ENCODE results near the gene TMEM154.

The TMEM154 gene

DNA sequence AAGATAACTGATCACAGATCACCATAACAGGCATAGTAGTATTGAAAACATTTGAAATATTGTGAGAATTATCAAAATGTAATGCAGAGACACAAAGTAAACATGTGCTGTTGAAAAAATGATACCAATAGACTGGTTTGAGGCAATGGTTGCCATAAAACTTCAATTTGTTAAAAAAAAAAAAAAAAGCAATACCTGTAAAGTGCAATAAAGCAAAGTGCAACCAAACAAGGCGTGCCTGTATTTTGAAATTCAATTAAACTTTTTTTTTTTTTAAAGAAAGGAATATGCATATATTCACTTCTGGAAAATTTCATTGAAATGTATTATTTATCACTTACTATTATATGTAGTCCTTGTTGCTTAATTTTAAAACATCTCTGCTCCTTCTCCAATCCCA lies 27.7 kb downstream of the TMEM154 start:
- no peaks in the 10 kb centered on the region for H3K9me2 ChIP-seq (ENCODE audit: low read depth, low read length)
- no peak overlapping the region for H3K4me3 ChIP-seq (ENCODE audit: low read depth, low read length, poor library complexity, severe bottlenecking)
- TF ChIP-seq, protein P1, sequence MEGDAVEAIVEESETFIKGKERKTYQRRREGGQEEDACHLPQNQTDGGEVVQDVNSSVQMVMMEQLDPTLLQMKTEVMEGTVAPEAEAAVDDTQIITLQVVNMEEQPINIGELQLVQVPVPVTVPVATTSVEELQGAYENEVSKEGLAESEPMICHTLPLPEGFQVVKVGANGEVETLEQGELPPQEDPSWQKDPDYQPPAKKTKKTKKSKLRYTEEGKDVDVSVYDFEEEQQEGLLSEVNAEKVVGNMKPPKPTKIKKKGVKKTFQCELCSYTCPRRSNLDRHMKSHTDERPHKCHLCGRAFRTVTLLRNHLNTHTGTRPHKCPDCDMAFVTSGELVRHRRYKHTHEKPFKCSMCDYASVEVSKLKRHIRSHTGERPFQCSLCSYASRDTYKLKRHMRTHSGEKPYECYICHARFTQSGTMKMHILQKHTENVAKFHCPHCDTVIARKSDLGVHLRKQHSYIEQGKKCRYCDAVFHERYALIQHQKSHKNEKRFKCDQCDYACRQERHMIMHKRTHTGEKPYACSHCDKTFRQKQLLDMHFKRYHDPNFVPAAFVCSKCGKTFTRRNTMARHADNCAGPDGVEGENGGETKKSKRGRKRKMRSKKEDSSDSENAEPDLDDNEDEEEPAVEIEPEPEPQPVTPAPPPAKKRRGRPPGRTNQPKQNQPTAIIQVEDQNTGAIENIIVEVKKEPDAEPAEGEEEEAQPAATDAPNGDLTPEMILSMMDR (IDR thresholded peaks at IDR 0.05; ENCODE audit: low read length), result no peak
- TF ChIP-seq EZH2 (IDR thresholded peaks at IDR 0.05; ENCODE audit: borderline replicate concordance, low read length), result no peak
- no peaks in the 10 kb centered on the region; the same call in 1 of the 2 replicates for H3F3A ChIP-seq (ENCODE audit: insufficient read depth, low read length)
- peaks cover 14% of the 10 kb centered on the region for H3K4me1 ChIP-seq (ENCODE audit: insufficient read depth, low read length, severe bottlenecking)
- no peak overlapping the region for H2AFZ ChIP-seq (ENCODE audit: low read length)
- H3K79me2 ChIP-seq (ENCODE audit: insufficient read depth, low read length), result no peaks in the 10 kb centered on the region
- no peak overlapping the region for H3K27ac ChIP-seq (ENCODE audit: low read depth, low read length, poor library complexity, severe bottlenecking)
- no peaks in the 10 kb centered on the region for H4K20me1 ChIP-seq (ENCODE audit: insufficient read depth, low read length)
- no peak overlapping the region for H3K9ac ChIP-seq (ENCODE audit: low read length)
- H3K4me2 ChIP-seq (ENCODE audit: low read length), result no peak overlapping the region
- no peaks in the 10 kb centered on the region for H3K27me3 ChIP-seq (ENCODE audit: insufficient read depth, low read length)
- peaks cover 3% of the 10 kb centered on the region for H3K36me3 ChIP-seq (ENCODE audit: insufficient read depth, low read length)
- H3K9me3 ChIP-seq (ENCODE audit: low read length), result peaks cover 7% of the 10 kb centered on the region

DNA sequence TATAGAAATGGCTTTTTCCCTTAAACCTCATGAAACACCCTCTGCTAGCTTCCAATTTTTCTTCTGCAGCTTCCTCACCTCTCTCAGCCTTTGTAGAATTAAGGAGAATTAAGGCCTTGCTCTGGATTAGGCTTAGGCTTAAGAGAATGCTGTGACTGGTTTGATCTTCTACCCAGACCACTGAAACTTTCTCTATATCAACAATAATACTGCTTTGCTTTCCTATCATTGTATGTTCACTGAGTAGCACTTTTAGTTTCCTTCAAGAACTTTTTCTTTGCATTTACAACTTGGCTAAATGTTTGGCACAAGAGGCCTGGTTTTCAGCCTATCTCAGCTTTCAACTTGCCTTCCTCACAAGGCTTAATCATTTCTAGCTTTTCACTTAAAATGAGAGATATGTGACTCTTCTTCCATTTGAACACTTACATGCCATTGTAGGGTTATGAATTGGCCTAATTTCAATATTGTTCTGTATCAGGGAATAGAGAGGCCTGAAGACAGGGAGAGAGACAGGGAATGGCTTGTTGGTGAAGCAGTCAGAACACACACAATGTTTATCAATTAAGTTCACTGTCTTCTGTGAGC lies 28.2 kb downstream of the TMEM154 start:
- Histone ChIP-seq H3K9ac (ENCODE audit: low read length) (no peak overlapping the region), H3K27ac (ENCODE audit: low read depth, low read length, poor library complexity, severe bottlenecking) (no peak overlapping the region), H3F3A (ENCODE audit: insufficient read depth, low read length) (no peaks in the 10 kb centered on the region; the same call in 1 of the 2 replicates), H3K4me3 (ENCODE audit: low read depth, low read length, poor library complexity, severe bottlenecking) (no peak overlapping the region), H3K9me3 (ENCODE audit: low read length) (peaks cover 7% of the 10 kb centered on the region), H3K4me2 (ENCODE audit: low read length) (no peak overlapping the region), H3K4me1 (ENCODE audit: insufficient read depth, low read length, severe bottlenecking) (peaks cover 19% of the 10 kb centered on the region), H3K79me2 (ENCODE audit: insufficient read depth, low read length) (no peaks in the 10 kb centered on the region), H3K36me3 (ENCODE audit: insufficient read depth, low read length) (peaks cover 3% of the 10 kb centered on the region), H2AFZ (ENCODE audit: low read length) (no peak overlapping the region), H3K27me3 (ENCODE audit: insufficient read depth, low read length) (no peaks in the 10 kb centered on the region), H3K9me2 (ENCODE audit: low read depth, low read length) (no peaks in the 10 kb centered on the region), H4K20me1 (ENCODE audit: insufficient read depth, low read length) (no peaks in the 10 kb centered on the region)
- TF ChIP-seq, protein P1 (IDR thresholded peaks at IDR 0.05; ENCODE audit: low read length), result no peak
- TF ChIP-seq EZH2 (IDR thresholded peaks at IDR 0.05; ENCODE audit: borderline replicate concordance, low read length), result no peak

DNA sequence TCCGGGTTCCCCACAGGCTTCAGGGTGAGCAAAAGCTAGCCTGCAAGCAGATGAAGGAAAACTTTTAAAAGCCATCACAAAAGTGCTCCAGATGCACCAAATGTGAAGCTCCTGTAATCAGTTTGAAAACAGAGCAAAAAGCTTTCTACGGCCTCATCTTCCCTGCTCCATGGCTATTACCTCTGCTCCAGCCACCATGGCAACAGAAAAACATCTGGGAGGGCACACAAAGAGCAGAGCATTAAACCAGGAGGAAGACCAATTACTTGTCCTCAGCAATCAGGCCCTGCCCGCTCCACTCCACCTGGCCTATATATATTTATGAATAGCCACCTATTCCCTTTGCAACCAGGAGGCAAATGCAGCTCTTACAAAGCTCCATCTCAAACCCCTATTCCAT lies 33.6 kb downstream of the TMEM154 start:
- H3K79me2 ChIP-seq (ENCODE audit: insufficient read depth, low read length), result no peaks in the 10 kb centered on the region
- H3K36me3 ChIP-seq (ENCODE audit: insufficient read depth, low read length), result no peaks in the 10 kb centered on the region
- no peaks in the 10 kb centered on the region for H3K9me3 ChIP-seq (ENCODE audit: low read length)
- H3K27me3 ChIP-seq (ENCODE audit: insufficient read depth, low read length), result no peaks in the 10 kb centered on the region
- no peak for TF ChIP-seq EZH2 (IDR thresholded peaks at IDR 0.05; ENCODE audit: borderline replicate concordance, low read length)
- TF ChIP-seq, protein P1 (IDR thresholded peaks at IDR 0.05; ENCODE audit: low read length), result no peak
- no peaks in the 10 kb centered on the region; the same call in 1 of the 2 replicates for H3F3A ChIP-seq (ENCODE audit: insufficient read depth, low read length)
- no peaks in the 10 kb centered on the region for H4K20me1 ChIP-seq (ENCODE audit: insufficient read depth, low read length)
- H3K9me2 ChIP-seq (ENCODE audit: low read depth, low read length), result no peaks in the 10 kb centered on the region
- no peak overlapping the region for H3K4me2 ChIP-seq (ENCODE audit: low read length)
- H3K9ac ChIP-seq (ENCODE audit: low read length), result no peak overlapping the region
- H3K27ac ChIP-seq (ENCODE audit: low read depth, low read length, poor library complexity, severe bottlenecking), result peak overlapping the region; percentile 37
- no peak overlapping the region for H3K4me3 ChIP-seq (ENCODE audit: low read depth, low read length, poor library complexity, severe bottlenecking)
- peaks cover 62% of the 10 kb centered on the region for H3K4me1 ChIP-seq (ENCODE audit: insufficient read depth, low read length, severe bottlenecking)
- no peak overlapping the region for H2AFZ ChIP-seq (ENCODE audit: low read length)

All from OCI-LY1 (cell line).